Measurements from ENCODE around the gene DIAPH2. TPM values are rescaled to one million over a fixed set of nuclear protein-coding genes. Genes with fewer than 3 reads are reported as not detected.

Gene DIAPH2
- total RNA-seq, 1 experiment from 2014 or later = 15.9 TPM

DNA sequence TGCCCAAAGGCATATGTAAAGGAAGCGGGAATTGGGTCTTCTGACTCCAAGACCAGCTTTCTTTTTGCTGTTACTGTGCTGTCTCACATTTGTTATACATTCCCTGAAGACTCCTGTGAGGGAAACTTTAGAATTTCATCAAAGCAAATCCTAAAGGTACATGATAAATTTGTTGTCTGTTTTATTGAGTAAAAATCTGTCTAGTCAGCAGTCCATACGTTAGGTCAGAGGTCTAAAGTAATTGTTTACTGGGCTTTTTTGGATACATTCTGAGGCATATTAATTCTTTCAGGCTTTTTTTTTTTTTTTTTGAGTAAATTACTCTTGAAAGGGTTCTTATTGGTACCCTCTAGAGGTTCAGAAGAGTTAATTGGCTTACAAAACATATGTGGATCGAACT lies 546.3 kb downstream of the DIAPH2 start:
- POLR2A ChIA-PET = no interaction called here
- H3K4me3 Mint-ChIP-seq = no peak overlapping the region
- no peaks in the 10 kb centered on the region for H3K36me3 Mint-ChIP-seq
- H3K27me3 Mint-ChIP-seq (ENCODE audit: low read depth) = no peaks in the 10 kb centered on the region
- H3K4me1 Mint-ChIP-seq = no peaks in the 10 kb centered on the region
- TF ChIP-seq ZNF671 (CRISPR knock-in tag; IDR thresholded peaks at IDR 0.05) (no peak), EMX1 (CRISPR knock-in tag; IDR thresholded peaks at IDR 0.05) (no peak), TCF7 (CRISPR knock-in tag; IDR thresholded peaks at IDR 0.05; ENCODE audit: low read depth) (no peak), MYBL2 (CRISPR knock-in tag; IDR thresholded peaks at IDR 0.05) (no peak), PREB (CRISPR knock-in tag; IDR thresholded peaks at IDR 0.05; ENCODE audit: borderline replicate concordance) (no peak), SP1 (CRISPR knock-in tag; conservative IDR thresholded peaks at IDR 0.05) (no peak), CREB1 (CRISPR knock-in tag; IDR thresholded peaks at IDR 0.05) (no peak)
- TF ChIP-seq, protein P1, sequence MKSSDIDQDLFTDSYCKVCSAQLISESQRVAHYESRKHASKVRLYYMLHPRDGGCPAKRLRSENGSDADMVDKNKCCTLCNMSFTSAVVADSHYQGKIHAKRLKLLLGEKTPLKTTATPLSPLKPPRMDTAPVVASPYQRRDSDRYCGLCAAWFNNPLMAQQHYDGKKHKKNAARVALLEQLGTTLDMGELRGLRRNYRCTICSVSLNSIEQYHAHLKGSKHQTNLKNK (CRISPR knock-in tag; IDR thresholded peaks at IDR 0.05) = no peak
- CTCF ChIA-PET = no interaction called here
- no peak overlapping the region for H3K27ac Mint-ChIP-seq
- DNase-seq (ENCODE audit: low spot score) (no peak), ATAC-seq (no peak)
- H3K9me3 Mint-ChIP-seq = no peaks in the 10 kb centered on the region

GRCh38 chrX:97234471-97235081 lies 549.9 kb downstream of the DIAPH2 start:
- POLR2A ChIA-PET = no interaction called here
- CTCF ChIA-PET = no interaction called here
- Mint-ChIP-seq H3K27me3 (ENCODE audit: low read depth) (no peaks in the 10 kb centered on the region), H3K9me3 (no peaks in the 10 kb centered on the region), H3K27ac (no peak overlapping the region), H3K4me3 (no peak overlapping the region), H3K36me3 (no peaks in the 10 kb centered on the region), H3K4me1 (peaks cover 11% of the 10 kb centered on the region)
- ATAC-seq (no peak), DNase-seq (ENCODE audit: low spot score) (no peak)
- TF ChIP-seq ZNF317 (CRISPR knock-in tag; IDR thresholded peaks at IDR 0.05; ENCODE audit: borderline replicate concordance, low read depth) = no peak
- TF ChIP-seq NR3C1 (CRISPR knock-in tag; conservative IDR thresholded peaks at IDR 0.05; ENCODE audit: low read depth) = no peak
- TF ChIP-seq TEAD1 (CRISPR knock-in tag; IDR thresholded peaks at IDR 0.05) = no peak
- no peak for TF ChIP-seq AFF4 (CRISPR knock-in tag; IDR thresholded peaks at IDR 0.05; ENCODE audit: borderline replicate concordance)
- no peak for TF ChIP-seq FOXJ3 (CRISPR knock-in tag; IDR thresholded peaks at IDR 0.05; ENCODE audit: borderline replicate concordance)
- TF ChIP-seq ATF1 (CRISPR knock-in tag; IDR thresholded peaks at IDR 0.05) = no peak
- TF ChIP-seq ETV6 (CRISPR knock-in tag; IDR thresholded peaks at IDR 0.05) = no peak
- no peak for TF ChIP-seq ZNF671 (CRISPR knock-in tag; IDR thresholded peaks at IDR 0.05)
- TF ChIP-seq MXD4 (CRISPR knock-in tag; IDR thresholded peaks at IDR 0.05; ENCODE audit: borderline replicate concordance) = no peak
- no peak for TF ChIP-seq SMAD3 (CRISPR knock-in tag; IDR thresholded peaks at IDR 0.05; ENCODE audit: borderline replicate concordance)

- CTCF ChIA-PET = no interaction called here
- H3K27ac Mint-ChIP-seq = no peak overlapping the region
- TF ChIP-seq PRRX2 (CRISPR knock-in tag; IDR thresholded peaks at IDR 0.05) = no peak
- TF ChIP-seq, protein P2, sequence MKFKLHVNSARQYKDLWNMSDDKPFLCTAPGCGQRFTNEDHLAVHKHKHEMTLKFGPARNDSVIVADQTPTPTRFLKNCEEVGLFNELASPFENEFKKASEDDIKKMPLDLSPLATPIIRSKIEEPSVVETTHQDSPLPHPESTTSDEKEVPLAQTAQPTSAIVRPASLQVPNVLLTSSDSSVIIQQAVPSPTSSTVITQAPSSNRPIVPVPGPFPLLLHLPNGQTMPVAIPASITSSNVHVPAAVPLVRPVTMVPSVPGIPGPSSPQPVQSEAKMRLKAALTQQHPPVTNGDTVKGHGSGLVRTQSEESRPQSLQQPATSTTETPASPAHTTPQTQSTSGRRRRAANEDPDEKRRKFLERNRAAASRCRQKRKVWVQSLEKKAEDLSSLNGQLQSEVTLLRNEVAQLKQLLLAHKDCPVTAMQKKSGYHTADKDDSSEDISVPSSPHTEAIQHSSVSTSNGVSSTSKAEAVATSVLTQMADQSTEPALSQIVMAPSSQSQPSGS (CRISPR knock-in tag; IDR thresholded peaks at IDR 0.05; ENCODE audit: borderline replicate concordance, low read depth) = no peak
- TF ChIP-seq JUN (CRISPR knock-in tag; IDR thresholded peaks at IDR 0.05) = no peak
- TF ChIP-seq ZNF317 (CRISPR knock-in tag; IDR thresholded peaks at IDR 0.05; ENCODE audit: borderline replicate concordance, low read depth) = no peak
- TF ChIP-seq, protein P3, sequence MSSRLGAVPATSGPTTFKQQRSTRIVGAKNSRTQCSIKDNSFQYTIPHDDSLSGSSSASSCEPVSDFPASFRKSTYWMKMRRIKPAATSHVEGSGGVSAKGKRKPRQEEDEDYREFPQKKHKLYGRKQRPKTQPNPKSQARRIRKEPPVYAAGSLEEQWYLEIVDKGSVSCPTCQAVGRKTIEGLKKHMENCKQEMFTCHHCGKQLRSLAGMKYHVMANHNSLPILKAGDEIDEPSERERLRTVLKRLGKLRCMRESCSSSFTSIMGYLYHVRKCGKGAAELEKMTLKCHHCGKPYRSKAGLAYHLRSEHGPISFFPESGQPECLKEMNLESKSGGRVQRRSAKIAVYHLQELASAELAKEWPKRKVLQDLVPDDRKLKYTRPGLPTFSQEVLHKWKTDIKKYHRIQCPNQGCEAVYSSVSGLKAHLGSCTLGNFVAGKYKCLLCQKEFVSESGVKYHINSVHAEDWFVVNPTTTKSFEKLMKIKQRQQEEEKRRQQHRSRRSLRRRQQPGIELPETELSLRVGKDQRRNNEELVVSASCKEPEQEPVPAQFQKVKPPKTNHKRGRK (CRISPR knock-in tag; IDR thresholded peaks at IDR 0.05; ENCODE audit: borderline replicate concordance) = no peak
- TF ChIP-seq, protein P4, sequence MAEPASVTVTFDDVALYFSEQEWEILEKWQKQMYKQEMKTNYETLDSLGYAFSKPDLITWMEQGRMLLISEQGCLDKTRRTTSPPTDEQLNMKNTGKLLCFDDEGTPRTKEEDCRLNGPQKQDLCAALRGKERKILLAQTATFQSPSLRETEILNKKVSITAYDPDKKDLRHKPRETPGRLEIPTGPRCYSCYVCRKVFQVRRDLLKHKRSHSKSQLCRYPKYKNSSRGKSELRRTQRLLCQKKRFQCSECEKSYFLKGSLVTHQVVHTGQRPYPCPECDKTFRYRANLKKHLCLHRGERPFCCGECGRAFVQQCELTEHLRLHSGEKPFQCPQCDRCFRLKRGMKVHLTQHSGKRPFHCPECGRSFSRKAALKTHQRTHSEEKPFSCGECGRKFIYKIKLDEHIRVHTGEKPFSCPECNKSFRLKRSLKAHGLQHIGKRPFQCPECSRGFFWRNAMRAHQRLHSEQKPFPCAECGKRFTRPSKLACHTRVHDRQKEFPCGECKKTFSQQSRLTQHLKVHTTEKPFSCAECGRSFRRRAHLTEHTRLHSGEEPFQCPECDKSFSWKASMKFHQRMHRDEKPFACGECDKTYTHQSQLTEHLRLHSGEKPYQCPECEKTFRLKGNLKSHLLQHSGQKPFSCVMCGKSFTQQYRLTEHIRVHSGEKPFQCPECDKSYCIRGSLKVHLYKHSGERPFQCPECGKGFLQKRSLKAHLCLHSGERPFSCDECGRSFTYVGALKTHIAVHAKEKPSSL (CRISPR knock-in tag; conservative IDR thresholded peaks at IDR 0.05) = no peak
- no peak for TF ChIP-seq SMAD4 (CRISPR knock-in tag; IDR thresholded peaks at IDR 0.05)
Measured at GRCh38 chrX:97238632-97239031, 554.0 kb downstream of the DIAPH2 start.

More at GRCh38 chrX:97238632-97239031, 554.0 kb downstream of the DIAPH2 start:
- Mint-ChIP-seq H3K36me3 (no peaks in the 10 kb centered on the region), H3K4me3 (no peak overlapping the region), H3K27me3 (ENCODE audit: low read depth) (no peaks in the 10 kb centered on the region; the same call in 1 of the 2 replicates), H3K4me1 (peaks cover 17% of the 10 kb centered on the region), H3K9me3 (no peaks in the 10 kb centered on the region)
- POLR2A ChIA-PET = no interaction called here
- DNase-seq (ENCODE audit: low spot score) (no peak), ATAC-seq (no peak)
